OCI-LY1 (cell line): ENCODE results near the gene ACAD10.

Experiments
- H2AFZ ChIP-seq: fragments of 200-600 bp; sonication (generic), shearing (Covaris generic); 2 replicates; pipeline ENCODE4 v1.6.0; 2014; ENCODE audit warnings: antibody characterized with exemption, mild to moderate bottlenecking, low read length
- H3F3A ChIP-seq: fragments of 200-600 bp; sonication (generic), shearing (Covaris generic); 2 replicates; pipeline ENCODE4 v1.6.0; 2014; ENCODE audit warnings: mild to moderate bottlenecking, antibody characterized with exemption, low read length, moderate library complexity; ENCODE audit not compliant: insufficient read depth
- H3K27ac ChIP-seq: fragments of 200-600 bp; sonication (generic); 2 replicates; pipeline ENCODE4 v1.5.1; 2014; ENCODE audit warnings: low read length, mixed run types, mild to moderate bottlenecking, low read depth; ENCODE audit not compliant: poor library complexity, severe bottlenecking
- H3K27me3 ChIP-seq: fragments of 200-600 bp; sonication (generic); 2 replicates; pipeline ENCODE4 v1.6.0; 2014; ENCODE audit warnings: antibody characterized with exemption, mild to moderate bottlenecking, low read length, moderate library complexity; ENCODE audit not compliant: insufficient read depth
- H3K36me3 ChIP-seq: fragments of 200-600 bp; sonication (generic); 2 replicates; pipeline ENCODE4 v1.6.1; 2014; ENCODE audit warnings: mild to moderate bottlenecking, antibody characterized with exemption, low read length, moderate library complexity, mixed read lengths; ENCODE audit not compliant: insufficient read depth
- H3K4me1 ChIP-seq: fragments of 200-600 bp; sonication (generic); 2 replicates; pipeline ENCODE4 v1.5.1; 2014; ENCODE audit warnings: mild to moderate bottlenecking, low read length, moderate library complexity; ENCODE audit not compliant: insufficient read depth, severe bottlenecking
- H3K4me2 ChIP-seq: fragments of 200-600 bp; sonication (generic), shearing (Covaris generic); 2 replicates; pipeline ENCODE4 v1.6.1; 2014; ENCODE audit warnings: low read length
- H3K4me3 ChIP-seq: fragments of 200-600 bp; sonication (generic); 2 replicates; pipeline ENCODE4 v1.5.1; 2014; ENCODE audit warnings: low read length, low read depth, mild to moderate bottlenecking, mixed read lengths; ENCODE audit not compliant: poor library complexity, severe bottlenecking
- H3K79me2 ChIP-seq: fragments of 200-600 bp; shearing (Covaris generic); 2 replicates; pipeline ENCODE4 v1.6.1; 2016; ENCODE audit warnings: mixed run types, low read length, mixed read lengths; ENCODE audit not compliant: insufficient read depth
- H3K9ac ChIP-seq: fragments of 200-600 bp; sonication (generic), shearing (Covaris generic); 2 replicates; pipeline ENCODE4 v1.6.1; 2014; ENCODE audit warnings: mild to moderate bottlenecking, low read length, mixed read lengths
- H3K9me2 ChIP-seq: fragments of 200-600 bp; sonication (generic), shearing (Covaris generic); 2 replicates; pipeline ENCODE4 v1.6.1; 2014; ENCODE audit warnings: low read depth, mild to moderate bottlenecking, low read length, mixed read lengths
- H3K9me3 ChIP-seq: fragments of 200-600 bp; shearing (Covaris generic); 2 replicates; pipeline ENCODE4 v1.6.1; 2014; ENCODE audit warnings: low read length, mixed read lengths
- H4K20me1 ChIP-seq: fragments of 200-600 bp; sonication (generic), shearing (Covaris generic); 2 replicates; pipeline ENCODE4 v1.6.0; 2016; ENCODE audit warnings: mild to moderate bottlenecking, low read length; ENCODE audit not compliant: insufficient read depth
- CTCF ChIP-seq: fragments of 200-600 bp; sonication (generic), shearing (Covaris generic); IDR thresholded peaks from 2 replicates; pipeline ENCODE4 v1.5.1; 2017; ENCODE audit warnings: mild to moderate bottlenecking, antibody characterized with exemption, low read length, moderate library complexity, mixed read lengths
- EZH2 ChIP-seq: fragments of 200-600 bp; sonication (generic), shearing (Covaris generic); IDR thresholded peaks from 2 replicates; pipeline ENCODE4 v1.8.0; 2017; ENCODE audit warnings: borderline replicate concordance, mixed run types, mild to moderate bottlenecking, antibody characterized with exemption, low read length, moderate library complexity, mixed read lengths

ACAD10 gene

GRCh38 chr12:111749391-111749790, 63.5 kb downstream of the ACAD10 start:
- H3K9me2 ChIP-seq = no peaks in the 10 kb centered on the region
- H3K9ac ChIP-seq = no peak overlapping the region
- TF ChIP-seq EZH2 (no peak), CTCF (no peak)
- no peaks in the 10 kb centered on the region for H3F3A ChIP-seq
- no peaks in the 10 kb centered on the region for H3K27me3 ChIP-seq
- no peak overlapping the region for H3K27ac ChIP-seq
- H3K36me3 ChIP-seq = no peaks in the 10 kb centered on the region
- no peak overlapping the region for H3K4me3 ChIP-seq
- no peaks in the 10 kb centered on the region for H3K4me1 ChIP-seq
- no peak overlapping the region for H2AFZ ChIP-seq
- no peaks in the 10 kb centered on the region for H3K9me3 ChIP-seq
- no peaks in the 10 kb centered on the region for H3K79me2 ChIP-seq
- H3K4me2 ChIP-seq = no peak overlapping the region
- H4K20me1 ChIP-seq = no peaks in the 10 kb centered on the region

GRCh38 chr12:111753144-111753881, 67.5 kb downstream of the ACAD10 start:
- no peak overlapping the region for H3K4me3 ChIP-seq
- no peak overlapping the region for H3K9ac ChIP-seq
- no peak overlapping the region for H3K27ac ChIP-seq
- H3K4me1 ChIP-seq = peaks cover 11% of the 10 kb centered on the region
- H3K36me3 ChIP-seq = no peaks in the 10 kb centered on the region
- peak; percentile 57 for TF ChIP-seq CTCF
- no peak for TF ChIP-seq EZH2
- no peak overlapping the region for H3K4me2 ChIP-seq
- H3K27me3 ChIP-seq = no peaks in the 10 kb centered on the region
- no peaks in the 10 kb centered on the region for H3K79me2 ChIP-seq
- H2AFZ ChIP-seq = no peak overlapping the region
- H3F3A ChIP-seq = no peaks in the 10 kb centered on the region
- H3K9me2 ChIP-seq = no peaks in the 10 kb centered on the region
- no peaks in the 10 kb centered on the region for H4K20me1 ChIP-seq
- H3K9me3 ChIP-seq = no peaks in the 10 kb centered on the region

- no peaks in the 10 kb centered on the region for H3K9me3 ChIP-seq
- TF ChIP-seq EZH2 (no peak), CTCF (no peak)
- H3K4me2 ChIP-seq = no peak overlapping the region
- no peaks in the 10 kb centered on the region for H4K20me1 ChIP-seq
- H3K79me2 ChIP-seq = no peaks in the 10 kb centered on the region
- H3K9ac ChIP-seq = no peak overlapping the region
- H3F3A ChIP-seq = no peaks in the 10 kb centered on the region
- H3K36me3 ChIP-seq = no peaks in the 10 kb centered on the region
- no peaks in the 10 kb centered on the region for H3K27me3 ChIP-seq
- H3K4me3 ChIP-seq = no peak overlapping the region
- H3K9me2 ChIP-seq = no peaks in the 10 kb centered on the region
- no peak overlapping the region for H3K27ac ChIP-seq
- peaks cover 12% of the 10 kb centered on the region for H3K4me1 ChIP-seq
- no peak overlapping the region for H2AFZ ChIP-seq
Measured at GRCh38 chr12:111754671-111755070, 68.8 kb downstream of the ACAD10 start.
